Myocyte (in vitro differentiated cells): ENCODE results near the gene GNAT3. TPM values are rescaled to one million over a fixed set of nuclear protein-coding genes. Genes with fewer than 3 reads are reported as not detected.

ENCODE experiments used
- DNase-seq: peaks from one replicate; pipeline ENCODE4 v3.0.0-alpha.2; 2012; ENCODE audit warnings: low read depth
- total RNA-seq: library from RNA; depleted of rRNA; stranded (reverse); fragments of >200 nt; gene quantifications from 2 replicates; pipeline ENCODE4 v1.2.3, GENCODE V29; 2014

Gene GNAT3
- total RNA-seq, 1 donor from 2014 or later, result not detected

DNA sequence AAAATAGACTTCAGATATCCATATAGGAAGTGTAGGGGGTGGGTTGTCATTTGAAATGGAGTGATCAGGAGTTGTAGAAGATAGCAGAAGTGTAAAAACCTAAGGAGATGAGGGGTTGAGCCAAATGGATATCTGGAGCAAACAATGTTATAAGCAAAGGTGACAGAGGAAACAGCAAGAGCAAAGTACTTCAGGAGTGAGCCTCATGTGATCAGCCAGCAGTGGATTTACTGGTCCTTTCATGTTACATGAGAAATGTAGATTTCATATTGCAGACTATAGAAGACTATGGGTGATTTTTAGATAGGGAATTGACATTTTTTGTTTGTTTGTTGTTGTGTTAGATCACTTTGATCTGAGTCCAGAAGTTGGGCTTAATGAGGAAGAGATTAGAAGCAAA is 47.7 kb downstream of the GNAT3 start:
- DNase-seq, result no peak

DNA sequence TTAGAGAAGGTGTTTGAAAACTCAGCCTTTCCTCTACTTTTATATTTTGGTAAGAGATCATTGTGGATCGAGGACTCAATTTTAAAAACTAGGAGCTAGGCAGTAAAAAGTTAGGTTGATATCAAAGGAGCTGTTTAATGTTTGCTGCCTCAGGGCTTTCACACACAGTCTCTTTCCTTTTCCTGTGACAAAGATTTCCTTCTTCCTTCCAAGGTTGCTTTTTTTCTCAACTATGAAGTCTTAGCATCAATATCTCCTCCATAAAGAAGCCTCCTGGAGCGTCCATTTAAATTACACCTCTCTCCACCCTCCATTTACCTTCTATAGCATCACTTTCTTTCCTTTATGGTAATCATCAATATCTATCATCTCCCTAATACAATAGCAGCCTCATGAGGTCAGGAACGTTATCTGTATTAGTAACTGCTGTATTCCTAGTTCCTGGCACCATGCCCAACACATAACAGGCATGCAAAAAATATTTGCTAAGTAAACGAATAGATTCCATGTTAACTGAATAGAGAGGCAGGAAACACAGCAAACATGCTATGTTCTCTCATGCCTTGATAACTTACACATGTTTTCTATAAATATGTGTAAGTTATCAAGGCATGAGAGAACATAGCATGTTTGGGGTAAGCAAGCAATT is 48.5 kb downstream of the GNAT3 start:
- no peak for DNase-seq

DNA sequence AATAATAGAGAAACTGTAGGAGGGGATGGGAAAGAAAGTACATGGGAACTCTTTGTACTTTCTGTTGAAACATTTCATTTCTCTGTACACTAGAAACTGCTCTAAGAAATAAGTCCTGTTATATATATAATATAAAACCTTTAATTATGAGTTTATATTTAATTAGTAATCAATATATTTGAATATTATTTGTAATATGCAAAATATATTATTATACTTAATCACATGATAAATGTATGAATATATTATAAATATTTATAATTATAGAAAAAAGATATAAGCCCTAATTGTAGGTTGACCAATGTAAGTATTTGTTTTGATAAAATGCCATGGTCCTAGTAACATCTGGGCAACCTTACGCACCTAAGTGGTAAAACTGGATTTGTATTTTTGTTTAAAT is 51.0 kb downstream of the GNAT3 start:
- DNase-seq, result no peak

DNA sequence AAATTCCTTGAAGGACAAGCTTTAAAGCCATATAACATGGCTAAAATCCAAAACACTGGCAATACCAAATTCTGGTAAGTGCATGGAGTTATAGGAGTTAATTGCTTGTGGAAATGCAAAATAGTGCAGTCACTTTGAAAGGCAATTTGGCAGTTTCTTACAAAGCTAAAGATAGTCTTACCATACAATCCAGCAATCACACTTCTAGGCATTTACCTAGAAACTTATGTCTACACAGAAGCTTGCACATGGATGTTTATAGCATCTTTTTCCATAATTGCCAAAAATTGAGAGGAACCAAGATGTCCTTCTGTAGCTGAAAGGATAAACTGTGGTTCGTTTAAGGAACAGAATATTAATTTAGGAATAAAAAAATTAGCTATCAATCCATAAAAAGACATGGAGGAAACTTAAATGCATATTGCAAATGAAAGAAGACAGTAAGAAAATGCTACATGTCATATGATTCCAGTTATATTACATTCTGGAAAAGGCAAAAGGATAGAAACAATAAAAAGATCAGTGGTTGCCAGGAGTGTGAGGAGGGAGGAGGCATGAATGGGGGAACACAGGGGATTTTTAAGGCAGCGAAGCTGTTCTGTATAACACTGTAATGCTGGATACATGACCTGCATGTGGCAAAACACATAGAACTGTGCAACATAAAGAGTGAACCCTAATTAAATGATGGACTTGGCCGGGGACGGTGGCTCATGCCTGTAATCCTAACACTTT is 51.9 kb downstream of the GNAT3 start:
- DNase-seq, result no peak

DNA sequence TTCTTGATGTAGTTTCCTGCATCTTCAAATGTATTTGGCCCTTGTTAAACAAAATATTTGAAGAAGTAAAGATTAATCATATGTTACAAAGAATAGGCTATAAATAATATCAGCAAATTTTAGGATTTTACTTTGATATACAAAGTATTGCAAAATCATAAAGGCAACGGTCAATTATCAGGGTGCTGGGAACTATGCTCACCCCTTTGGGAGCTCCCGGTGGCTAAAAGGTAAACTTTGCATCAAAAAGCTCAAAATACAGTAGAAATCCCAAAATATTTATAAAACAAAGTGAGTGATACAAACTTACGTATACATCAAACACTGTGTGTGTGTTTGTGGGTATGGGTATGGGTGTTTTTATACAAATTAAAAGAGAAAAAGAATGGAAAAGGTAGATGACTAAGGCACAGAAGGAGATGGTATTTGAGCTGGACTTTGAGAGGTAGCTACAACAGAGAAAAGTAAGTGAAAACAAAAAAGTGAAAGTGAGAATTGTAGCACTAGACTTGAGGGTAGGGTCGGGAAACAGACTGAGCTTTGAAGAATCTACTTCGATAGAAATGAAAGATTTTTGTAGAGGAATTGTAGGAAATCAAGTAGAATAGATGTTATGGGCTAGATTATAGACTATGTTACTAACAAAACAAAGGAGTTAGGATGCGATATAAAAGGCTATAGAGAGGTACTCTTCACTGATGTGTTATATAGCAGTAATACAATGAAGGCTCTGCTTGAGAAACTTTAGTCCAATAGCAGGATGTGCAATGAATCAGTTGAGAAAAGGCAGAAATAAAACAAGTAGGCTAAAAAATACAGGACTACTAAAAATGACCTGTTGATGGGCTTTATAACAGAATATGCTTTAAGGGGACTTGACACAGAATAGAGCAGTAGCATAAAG is 52.8 kb downstream of the GNAT3 start:
- DNase-seq, result no peak

DNA sequence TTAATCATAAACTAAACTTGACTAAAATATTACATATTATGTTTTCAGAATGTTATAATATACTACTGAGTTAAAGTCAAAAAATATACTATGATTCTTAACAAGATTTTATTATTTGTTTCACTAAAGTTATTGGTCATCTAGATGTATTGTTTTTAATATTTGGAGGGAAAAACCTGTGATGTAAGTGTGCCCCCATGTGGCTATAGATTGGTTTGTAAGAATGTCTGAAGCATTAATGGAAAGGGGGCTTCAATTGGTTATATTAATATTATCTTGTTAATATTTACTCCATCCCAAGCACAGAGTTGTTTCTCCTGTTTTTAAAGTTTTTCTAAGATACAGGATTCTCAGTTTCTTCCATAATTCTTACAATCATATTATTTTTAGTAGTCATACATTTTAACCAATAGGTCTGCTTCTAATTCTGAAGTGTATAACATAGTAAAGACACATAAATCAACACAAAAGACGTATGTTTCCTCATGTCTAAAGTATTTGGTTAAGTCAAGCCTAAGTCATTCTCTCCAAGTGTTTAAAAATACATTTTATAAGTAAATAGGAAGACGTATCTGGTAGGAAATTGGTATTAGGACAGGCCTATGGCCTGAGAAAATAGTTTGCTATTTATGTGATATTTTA is 58.0 kb downstream of the GNAT3 start:
- DNase-seq, result peak; percentile 59

DNA sequence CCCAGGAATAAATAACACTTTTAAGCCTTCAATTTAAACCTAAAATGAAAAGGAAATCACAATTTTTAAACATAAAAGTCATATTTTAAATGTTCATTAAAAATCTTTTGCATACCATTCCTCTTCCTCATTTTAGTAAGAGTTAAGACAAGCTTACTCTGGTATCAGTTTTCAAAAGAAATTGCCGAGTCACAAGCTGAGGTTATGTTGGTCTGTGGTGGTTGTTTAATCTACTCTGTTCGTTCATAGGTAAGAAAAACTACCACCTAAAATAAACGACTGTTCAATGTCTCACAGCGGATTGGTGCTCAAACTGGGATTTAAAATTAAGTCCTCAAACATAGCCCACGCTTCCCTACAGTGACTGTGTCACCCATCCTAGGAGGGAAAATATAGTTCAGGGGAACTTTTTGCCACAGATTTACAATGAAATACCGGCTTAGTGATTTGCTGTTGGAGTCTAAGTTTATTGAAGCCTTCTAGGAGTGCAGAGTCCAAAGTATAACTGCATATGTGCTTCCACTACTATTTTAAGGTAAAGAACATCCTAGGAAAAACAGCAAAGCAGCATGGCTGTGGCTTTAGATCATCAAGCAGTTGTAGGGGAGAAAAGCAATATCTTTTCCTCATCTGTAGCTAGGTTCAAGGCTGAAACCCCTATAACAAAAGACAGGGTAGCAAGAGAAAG is 61.1 kb downstream of the GNAT3 start:
- DNase-seq, result peak; percentile 69

GRCh38 chr7:80449836-80450235 is 62.0 kb downstream of the GNAT3 start:
- no peak for DNase-seq

DNA sequence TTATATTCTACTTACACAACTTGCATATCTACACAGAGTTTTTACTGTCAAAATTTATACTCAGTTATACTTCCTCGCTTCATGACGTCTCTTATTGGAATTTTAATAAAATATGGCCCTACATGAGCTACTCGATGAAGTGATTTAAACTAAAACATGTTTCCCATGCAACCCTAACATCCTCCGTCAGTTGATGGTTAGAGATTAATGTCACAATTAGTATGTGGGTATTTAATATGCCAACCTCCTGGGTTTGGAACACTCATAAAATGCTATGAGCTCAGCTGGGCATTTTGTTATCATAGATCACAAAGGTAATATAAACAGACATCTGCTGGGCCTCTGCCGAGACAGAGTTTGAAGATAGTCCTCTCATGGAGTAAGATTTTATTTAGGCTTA is 66.5 kb downstream of the GNAT3 start:
- no peak for DNase-seq

DNA sequence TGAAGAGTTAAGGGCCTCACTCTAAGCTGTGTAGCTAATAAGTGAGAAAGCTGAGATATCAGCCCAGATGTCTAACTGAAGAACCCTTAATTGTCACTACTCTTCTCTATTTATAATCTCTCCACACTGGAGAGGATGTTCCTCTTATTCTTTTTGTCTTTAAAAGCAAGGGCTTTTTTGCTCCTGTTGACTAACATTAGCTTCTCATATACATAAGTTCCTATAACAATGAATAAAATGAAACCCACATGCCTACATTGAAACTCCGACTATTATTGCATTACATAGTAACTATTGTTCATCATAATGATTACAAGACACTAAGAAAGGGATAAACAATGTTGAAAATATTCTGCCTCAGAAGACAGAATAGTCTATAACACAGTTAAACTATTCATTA is 67.1 kb downstream of the GNAT3 start:
- DNase-seq, result no peak

DNA sequence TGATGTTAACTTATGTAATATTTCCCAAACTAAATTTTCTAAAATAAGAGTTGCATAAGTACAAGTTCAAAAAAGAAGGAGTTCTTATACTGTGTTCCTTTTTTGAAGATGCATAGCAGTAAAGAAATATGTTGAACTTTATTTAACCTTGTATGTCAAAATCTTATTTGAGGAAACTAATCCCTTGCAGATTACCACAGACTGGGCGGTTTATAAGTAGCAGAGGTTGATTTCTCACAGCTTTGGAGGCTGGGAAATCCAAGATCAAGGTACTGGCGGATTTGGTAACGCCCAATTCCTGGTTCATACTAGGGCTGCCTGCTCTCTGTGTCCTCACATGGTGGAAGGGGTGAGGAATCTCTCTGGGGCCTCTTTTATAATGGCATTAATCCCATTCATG is 68.5 kb downstream of the GNAT3 start:
- DNase-seq, result no peak

GRCh38 chr7:80440883-80441282 is 71.0 kb downstream of the GNAT3 start:
- peak; percentile 15 for DNase-seq

- peak; percentile 68 for DNase-seq
These were observed 71.7 kb downstream of the GNAT3 start for GRCh38 chr7:80439894-80440821.

DNA sequence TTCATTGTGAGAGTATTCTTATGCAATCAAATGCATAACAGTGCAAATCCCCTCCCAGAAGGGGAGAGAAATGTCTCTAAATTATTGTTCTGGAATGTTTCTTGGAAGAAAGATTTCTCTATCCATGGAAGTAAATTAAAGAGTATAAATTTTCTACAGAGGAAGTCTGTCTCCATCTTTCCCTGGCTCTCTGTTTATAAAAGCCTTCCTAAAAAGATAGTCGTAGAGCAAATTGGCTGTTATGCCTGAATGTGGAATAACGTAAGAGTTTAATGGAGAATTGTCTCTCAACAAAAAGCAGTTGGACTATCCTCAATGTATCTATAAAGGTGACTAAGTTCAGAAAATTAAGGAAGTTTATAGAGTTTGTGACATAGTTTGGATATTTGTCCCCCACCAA is 76.3 kb downstream of the GNAT3 start:
- no peak for DNase-seq

DNA sequence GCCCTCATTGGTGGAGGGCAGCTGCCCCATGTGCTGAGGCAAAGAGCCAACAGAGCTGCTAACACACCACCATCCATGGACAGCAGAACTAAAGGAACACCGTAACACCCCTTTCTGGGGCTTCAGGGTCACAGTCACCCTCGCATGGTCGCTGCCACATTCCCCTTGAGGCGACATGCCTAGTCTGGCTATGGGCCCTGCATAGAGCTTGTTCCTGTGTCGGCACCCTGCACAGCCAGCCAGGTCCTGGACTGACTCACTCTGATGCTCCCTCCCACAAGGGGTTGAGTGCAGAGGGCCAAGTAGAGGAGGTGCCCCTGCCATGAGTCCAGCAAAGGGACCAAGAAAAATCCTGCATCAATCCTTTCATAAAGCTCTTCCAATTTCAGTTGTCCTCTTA is 77.8 kb downstream of the GNAT3 start:
- no peak for DNase-seq

DNA sequence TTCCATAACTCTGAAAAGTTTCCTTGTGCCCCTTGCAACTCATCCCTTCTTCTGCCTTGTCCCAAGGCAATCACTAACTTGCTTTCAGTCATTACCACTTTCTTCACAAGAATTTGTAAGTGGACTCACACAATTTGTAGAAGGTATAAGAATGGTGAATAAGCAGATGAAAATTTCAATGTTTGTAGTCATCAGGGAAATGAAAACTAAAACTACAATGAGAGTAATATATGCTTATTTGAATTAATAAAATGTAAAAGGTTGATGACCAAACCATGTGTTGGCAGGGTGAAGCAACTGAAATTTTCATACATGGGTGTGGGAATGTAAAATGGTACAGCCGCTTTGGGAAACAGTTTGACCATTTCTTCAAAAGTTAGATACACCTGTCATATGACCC is 79.7 kb downstream of the GNAT3 start:
- DNase-seq, result no peak

DNA sequence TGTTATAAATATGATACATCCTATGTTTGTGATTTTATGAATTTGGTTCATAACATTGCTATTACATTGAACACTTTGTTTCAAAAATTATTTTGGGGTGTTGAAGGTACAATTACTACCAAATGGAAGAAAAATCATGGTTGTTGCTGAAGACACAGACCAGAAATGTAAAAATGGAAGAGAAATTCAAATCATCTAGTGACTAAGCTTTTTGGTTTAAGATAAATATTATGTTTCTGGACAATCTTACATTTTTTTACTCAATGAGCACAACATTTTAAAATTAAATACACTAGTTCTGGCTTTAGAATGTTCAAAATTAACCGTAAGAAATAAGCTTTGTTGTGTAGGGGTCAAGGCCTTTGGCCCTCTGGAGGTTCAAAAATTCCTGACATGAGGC is 82.7 kb downstream of the GNAT3 start:
- no peak for DNase-seq

GRCh38 chr7:80428161-80429054 is 83.5 kb downstream of the GNAT3 start:
- DNase-seq, result peak; percentile 85

DNA sequence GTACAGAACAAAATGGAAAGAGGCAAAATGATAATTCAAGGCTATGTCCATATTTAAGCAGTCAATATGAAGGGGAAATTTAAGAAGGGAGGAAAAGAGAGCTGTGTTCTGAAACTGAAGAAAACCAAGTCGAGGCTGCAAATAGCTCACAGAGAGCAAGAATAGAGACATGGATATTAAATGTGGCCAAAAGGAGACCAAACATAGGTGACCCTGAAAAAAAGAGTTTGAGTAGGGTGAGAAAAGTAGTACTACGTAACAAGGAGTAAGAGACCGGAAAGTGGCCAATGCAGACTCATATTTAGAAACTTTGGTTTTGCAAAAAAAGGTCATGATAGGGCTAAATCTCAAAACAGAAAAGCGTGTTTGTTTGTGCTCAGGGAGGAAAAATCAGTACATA is 84.6 kb downstream of the GNAT3 start:
- DNase-seq, result no peak
